ENCODE data around the gene LSM8. TPM values are rescaled to one million over a fixed set of nuclear protein-coding genes. Genes with fewer than 3 reads are reported as not detected.

The LSM8 gene
- total RNA-seq, 1 donor from 2014 or later: 50.0 TPM

GRCh38 chr7:118184565-118184940, 589 bp downstream of the LSM8 start:
- Mint-ChIP-seq H3K27me3 (ENCODE audit: low read depth) (no peaks in the 10 kb centered on the region), H3K9me3 (no peaks in the 10 kb centered on the region), H3K27ac (ENCODE audit: unreplicated experiment) (peak overlapping the region; percentile 99), H3K36me3 (ENCODE audit: low read depth) (peaks cover 10% of the 10 kb centered on the region), H3K4me1 (peaks cover 41% of the 10 kb centered on the region), H3K4me3 (peak overlapping the region; percentile 94)
- TF ChIP-seq CTCF (conservative IDR thresholded peaks at IDR 0.05): no peak
- no peak for DNase-seq (ENCODE audit: low read depth, low spot score)

GRCh38 chr7:118185163-118185860, 1.3 kb downstream of the LSM8 start:
- H3K4me1 Mint-ChIP-seq: peaks cover 41% of the 10 kb centered on the region
- TF ChIP-seq CTCF (conservative IDR thresholded peaks at IDR 0.05): no peak
- peaks cover 10% of the 10 kb centered on the region for H3K36me3 Mint-ChIP-seq (ENCODE audit: low read depth)
- DNase-seq (ENCODE audit: low read depth, low spot score): no peak
- peak overlapping the region; percentile 94 for H3K4me3 Mint-ChIP-seq
- no peaks in the 10 kb centered on the region for H3K27me3 Mint-ChIP-seq (ENCODE audit: low read depth)
- no peaks in the 10 kb centered on the region for H3K9me3 Mint-ChIP-seq
- peak overlapping the region; percentile 21 for H3K27ac Mint-ChIP-seq (ENCODE audit: unreplicated experiment)

GRCh38 chr7:118186501-118186900, 2.5 kb downstream of the LSM8 start:
- peaks cover 41% of the 10 kb centered on the region for H3K4me1 Mint-ChIP-seq
- H3K27me3 Mint-ChIP-seq (ENCODE audit: low read depth): no peaks in the 10 kb centered on the region
- TF ChIP-seq CTCF (conservative IDR thresholded peaks at IDR 0.05): no peak
- peak overlapping the region; percentile 94 for H3K4me3 Mint-ChIP-seq
- no peaks in the 10 kb centered on the region for H3K9me3 Mint-ChIP-seq
- H3K27ac Mint-ChIP-seq (ENCODE audit: unreplicated experiment): no peak overlapping the region
- peaks cover 10% of the 10 kb centered on the region for H3K36me3 Mint-ChIP-seq (ENCODE audit: low read depth)
- DNase-seq (ENCODE audit: low read depth, low spot score): no peak

- no peak overlapping the region for H3K27ac Mint-ChIP-seq (ENCODE audit: unreplicated experiment)
- no peaks in the 10 kb centered on the region for H3K4me1 Mint-ChIP-seq
Measured at GRCh38 chr7:118194571-118194970, 10.6 kb downstream of the LSM8 start.

GRCh38 chr7:118195837-118196474, 12.0 kb downstream of the LSM8 start:
- TF ChIP-seq CTCF (conservative IDR thresholded peaks at IDR 0.05): peak; percentile 80
- no peak overlapping the region for H3K27ac Mint-ChIP-seq (ENCODE audit: unreplicated experiment)
- peak; percentile 60 for DNase-seq (ENCODE audit: low read depth, low spot score)
- no peak overlapping the region for H3K4me3 Mint-ChIP-seq
- no peaks in the 10 kb centered on the region for H3K9me3 Mint-ChIP-seq
- H3K27me3 Mint-ChIP-seq (ENCODE audit: low read depth): no peaks in the 10 kb centered on the region
- no peaks in the 10 kb centered on the region for H3K4me1 Mint-ChIP-seq
- H3K36me3 Mint-ChIP-seq (ENCODE audit: low read depth): peaks cover 5% of the 10 kb centered on the region

More at GRCh38 chr7:118194571-118194970, 10.6 kb downstream of the LSM8 start:
- no peak overlapping the region for H3K4me3 Mint-ChIP-seq
- DNase-seq (ENCODE audit: low read depth, low spot score): no peak
- TF ChIP-seq CTCF (conservative IDR thresholded peaks at IDR 0.05): no peak
- peaks cover 5% of the 10 kb centered on the region for H3K36me3 Mint-ChIP-seq (ENCODE audit: low read depth)
- H3K9me3 Mint-ChIP-seq: no peaks in the 10 kb centered on the region
- no peaks in the 10 kb centered on the region for H3K27me3 Mint-ChIP-seq (ENCODE audit: low read depth)
